ENCODE results near the gene LIMS1. TPM values are rescaled to one million over a fixed set of nuclear protein-coding genes. Genes with fewer than 3 reads are reported as not detected.
"Not testable (repeated sequence)": the region's sequence is repeated elsewhere in the genome, so short reads cannot be mapped to it uniquely, and the experiment has no call there.

LIMS1 gene, protein sequence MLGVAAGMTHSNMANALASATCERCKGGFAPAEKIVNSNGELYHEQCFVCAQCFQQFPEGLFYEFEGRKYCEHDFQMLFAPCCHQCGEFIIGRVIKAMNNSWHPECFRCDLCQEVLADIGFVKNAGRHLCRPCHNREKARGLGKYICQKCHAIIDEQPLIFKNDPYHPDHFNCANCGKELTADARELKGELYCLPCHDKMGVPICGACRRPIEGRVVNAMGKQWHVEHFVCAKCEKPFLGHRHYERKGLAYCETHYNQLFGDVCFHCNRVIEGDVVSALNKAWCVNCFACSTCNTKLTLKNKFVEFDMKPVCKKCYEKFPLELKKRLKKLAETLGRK
- total RNA-seq: 10 to 100 TPM; 46.2 to 52.1 TPM

GRCh38 chr2:108533832-108534583, at the start of gene LIMS1:
LIMS1 (plus strand) TSS chr2:108534470; CDS start chr2:108534563, 93 bp downstream.
- peaks cover 7% of the 10 kb centered on the region for H3K36me3 Mint-ChIP-seq
- peak within 1 kb of the TSS; percentile 97 for H3K4me3 Mint-ChIP-seq
- peak within 1 kb of the TSS; percentile 96 for H3K27ac Mint-ChIP-seq
- DNase-seq (peak; percentile 86), ATAC-seq (ENCODE audit: low read depth) (peak; percentile 87)
- POLR2A ChIA-PET: interaction anchor here (0.6 to 1.3 kb wide), 7 partner anchors 11 to 185 kb away, joined by 3 to 4 read pairs (median 4); partner anchors contain the start of genes GCC2 and RANBP2
- H3K4me1 Mint-ChIP-seq: peaks cover 29% of the 10 kb centered on the region
- H3K27me3 Mint-ChIP-seq: no peaks in the 10 kb centered on the region
- no peaks in the 10 kb centered on the region for H3K9me3 Mint-ChIP-seq

DNA sequence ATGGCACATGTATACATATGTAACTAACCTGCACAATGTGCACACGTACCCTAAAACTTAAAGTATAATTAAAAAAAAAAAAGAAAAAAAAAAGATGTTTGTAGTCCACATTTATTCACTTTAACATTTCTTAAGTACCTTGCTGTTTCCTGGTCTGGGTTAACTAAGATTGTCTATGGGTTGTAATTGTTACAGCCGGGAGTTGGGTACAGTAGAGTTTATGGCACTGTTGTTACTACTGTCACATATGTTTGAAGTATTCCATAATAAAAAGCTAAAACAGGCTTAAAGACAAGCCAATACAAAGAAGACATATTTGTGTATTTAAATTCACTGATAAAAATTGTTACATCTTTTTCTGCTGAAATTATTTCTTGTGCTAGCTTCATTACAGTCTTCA, 49.0 kb upstream of the LIMS1 start:
- POLR2A ChIA-PET: interaction anchor here (0.6 kb wide), 1 partner anchor 50 kb away, joined by 3 read pairs; no protein-coding TSS in a partner anchor
- ATAC-seq (ENCODE audit: low read depth) (no peak), DNase-seq (no peak)
- Mint-ChIP-seq H3K4me1 (no peaks in the 10 kb centered on the region), H3K9me3 (peaks cover 2% of the 10 kb centered on the region), H3K4me3 (no peak overlapping the region), H3K36me3 (peaks cover 31% of the 10 kb centered on the region), H3K27ac (no peak overlapping the region), H3K27me3 (no peaks in the 10 kb centered on the region)

- no peak for ATAC-seq (ENCODE audit: low read depth)
- H3K9me3 Mint-ChIP-seq: no peaks in the 10 kb centered on the region
- POLR2A ChIA-PET: no interaction called here
- no peak overlapping the region for H3K27ac Mint-ChIP-seq
- H3K4me3 Mint-ChIP-seq: no peak overlapping the region
- peaks cover 21% of the 10 kb centered on the region for H3K36me3 Mint-ChIP-seq
- no peak for DNase-seq
- H3K4me1 Mint-ChIP-seq: no peaks in the 10 kb centered on the region
- H3K27me3 Mint-ChIP-seq: no peaks in the 10 kb centered on the region
Observed at GRCh38 chr2:108490506-108491122, 43.7 kb upstream of the LIMS1 start.

DNA sequence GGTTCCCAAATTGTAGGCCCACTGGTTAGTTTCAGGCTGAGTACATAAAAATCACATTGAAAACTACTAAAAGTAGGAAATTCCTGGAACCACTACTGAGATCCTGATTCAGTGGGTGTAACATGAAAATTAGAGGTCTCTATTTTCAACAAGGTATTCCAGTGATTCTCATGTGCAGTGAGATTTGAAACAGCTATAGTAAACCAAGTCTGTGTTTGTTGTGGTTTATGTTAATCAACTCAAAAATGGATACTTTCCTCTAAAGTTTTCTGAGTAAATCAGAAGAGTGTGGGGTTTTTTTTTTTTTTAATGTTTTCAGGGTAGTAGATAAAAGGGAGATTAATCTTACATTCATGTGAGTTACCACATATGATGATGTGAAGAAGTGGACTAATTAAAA, 42.4 kb upstream of the LIMS1 start:
- no peaks in the 10 kb centered on the region for H3K9me3 Mint-ChIP-seq
- H3K27ac Mint-ChIP-seq: no peak overlapping the region
- peaks cover 21% of the 10 kb centered on the region for H3K36me3 Mint-ChIP-seq
- DNase-seq (no peak), ATAC-seq (ENCODE audit: low read depth) (no peak)
- no peak overlapping the region for H3K4me3 Mint-ChIP-seq
- POLR2A ChIA-PET: no interaction called here
- no peaks in the 10 kb centered on the region for H3K27me3 Mint-ChIP-seq
- no peaks in the 10 kb centered on the region for H3K4me1 Mint-ChIP-seq

DNA sequence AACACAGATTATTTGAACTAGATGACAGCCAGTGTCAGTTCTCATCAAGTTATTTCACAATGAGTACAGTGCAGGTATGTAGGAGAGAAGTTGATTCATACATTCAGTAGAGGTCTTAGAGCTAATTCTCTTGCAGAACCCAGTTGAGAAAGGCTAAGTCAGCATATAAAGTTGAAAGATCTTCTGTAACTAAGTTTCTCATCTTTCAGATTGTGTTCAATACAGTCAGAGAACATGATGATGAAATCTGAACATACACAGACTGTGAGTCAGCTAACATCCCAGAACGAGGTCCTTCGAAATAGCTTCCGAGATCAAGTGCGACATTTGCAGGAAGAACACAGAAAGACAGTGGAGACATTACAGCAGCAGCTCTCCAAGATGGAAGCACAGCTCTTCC, 41.9 kb upstream of the LIMS1 start:
- DNase-seq (no peak), ATAC-seq (ENCODE audit: low read depth) (no peak)
- Mint-ChIP-seq H3K27me3 (no peaks in the 10 kb centered on the region), H3K4me3 (no peak overlapping the region), H3K9me3 (no peaks in the 10 kb centered on the region), H3K27ac (no peak overlapping the region), H3K4me1 (no peaks in the 10 kb centered on the region), H3K36me3 (peaks cover 24% of the 10 kb centered on the region)
- POLR2A ChIA-PET: no interaction called here

DNA sequence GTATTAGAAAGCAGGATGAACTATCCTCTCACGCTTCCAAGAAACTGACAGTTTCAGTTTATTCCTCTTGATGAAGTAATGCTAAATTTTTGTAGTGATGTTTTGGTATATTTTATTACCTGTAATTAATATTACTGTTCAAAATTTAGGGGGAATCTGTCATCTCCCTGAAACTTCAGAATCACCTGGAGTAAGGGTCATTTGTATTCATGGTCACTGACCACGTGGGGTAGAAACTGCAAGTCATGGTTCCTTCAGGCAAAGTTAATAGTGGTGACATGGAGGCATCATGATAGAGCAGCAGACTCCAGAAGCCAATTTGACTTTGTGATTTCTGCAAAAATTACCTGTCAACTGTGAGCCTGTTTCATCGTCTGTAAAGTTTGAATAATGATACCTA, 38.1 kb upstream of the LIMS1 start:
- H3K4me3 Mint-ChIP-seq, H3K4me1 Mint-ChIP-seq: not testable (repeated sequence)

DNA sequence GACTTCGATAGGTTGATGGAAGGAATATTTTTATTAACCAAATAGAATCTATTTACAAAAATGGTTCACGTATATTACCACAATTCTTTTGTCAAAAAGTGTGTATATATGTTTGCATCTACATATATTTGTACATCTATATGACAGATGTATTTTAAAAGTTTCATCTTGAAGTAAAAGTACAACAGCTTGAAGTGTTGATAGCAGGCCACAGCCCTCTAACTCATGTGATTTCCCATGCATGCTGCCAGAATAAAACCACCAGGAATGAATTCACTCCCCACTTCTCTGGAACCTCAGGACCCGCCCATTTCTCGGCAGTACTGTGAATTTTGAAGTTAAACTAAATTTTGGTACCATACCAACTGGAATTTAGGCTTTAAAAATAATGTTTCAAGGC, 26.6 kb upstream of the LIMS1 start:
- H3K4me1 Mint-ChIP-seq: not testable (repeated sequence)

More for the DNA sequence above, 38.1 kb upstream of the LIMS1 start:
- POLR2A ChIA-PET; ATAC-seq (ENCODE audit: low read depth); H3K27ac Mint-ChIP-seq; H3K27me3 Mint-ChIP-seq; H3K9me3 Mint-ChIP-seq; DNase-seq: not testable (repeated sequence)
- peaks cover 24% of the 10 kb centered on the region for H3K36me3 Mint-ChIP-seq

GRCh38 chr2:108512431-108512830, 21.8 kb upstream of the LIMS1 start:
- POLR2A ChIA-PET; DNase-seq; H3K9me3 Mint-ChIP-seq; H3K27me3 Mint-ChIP-seq; H3K4me3 Mint-ChIP-seq; ATAC-seq (ENCODE audit: low read depth); H3K4me1 Mint-ChIP-seq; H3K27ac Mint-ChIP-seq: not testable (repeated sequence)
- peaks cover 12% of the 10 kb centered on the region for H3K36me3 Mint-ChIP-seq

More for the DNA sequence above, 26.6 kb upstream of the LIMS1 start:
- DNase-seq; H3K27ac Mint-ChIP-seq; ATAC-seq (ENCODE audit: low read depth); POLR2A ChIA-PET; H3K4me3 Mint-ChIP-seq; H3K9me3 Mint-ChIP-seq; H3K27me3 Mint-ChIP-seq: not testable (repeated sequence)
- H3K36me3 Mint-ChIP-seq: peaks cover 36% of the 10 kb centered on the region

DNA sequence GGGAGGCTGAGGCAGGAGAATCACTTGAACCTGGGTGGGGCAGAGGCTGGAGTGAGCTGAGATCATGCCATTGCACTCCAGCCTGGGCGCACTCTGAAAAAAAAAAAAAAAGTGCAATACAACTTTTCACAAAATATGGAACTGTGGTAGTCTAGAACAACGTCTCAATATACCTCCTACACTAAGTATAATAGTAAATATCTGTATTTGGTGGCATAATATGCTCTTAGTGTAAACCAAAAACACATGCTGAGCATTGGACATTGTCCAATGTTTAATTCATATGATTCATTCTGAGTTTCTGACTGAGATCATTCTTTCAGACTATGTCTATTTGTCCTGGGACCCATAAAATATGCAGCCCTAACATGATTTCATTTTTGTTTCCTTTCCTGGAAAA, 19.8 kb upstream of the LIMS1 start:
- POLR2A ChIA-PET; H3K4me3 Mint-ChIP-seq; H3K27me3 Mint-ChIP-seq; H3K27ac Mint-ChIP-seq; ATAC-seq (ENCODE audit: low read depth); H3K9me3 Mint-ChIP-seq; H3K4me1 Mint-ChIP-seq; DNase-seq: not testable (repeated sequence)
- peaks cover 11% of the 10 kb centered on the region for H3K36me3 Mint-ChIP-seq

GRCh38 chr2:108524688-108525087, 9.6 kb upstream of the LIMS1 start:
- H3K36me3 Mint-ChIP-seq; H3K27ac Mint-ChIP-seq; ATAC-seq (ENCODE audit: low read depth); H3K4me1 Mint-ChIP-seq; DNase-seq; POLR2A ChIA-PET; H3K4me3 Mint-ChIP-seq; H3K9me3 Mint-ChIP-seq; H3K27me3 Mint-ChIP-seq: not testable (repeated sequence)

DNA sequence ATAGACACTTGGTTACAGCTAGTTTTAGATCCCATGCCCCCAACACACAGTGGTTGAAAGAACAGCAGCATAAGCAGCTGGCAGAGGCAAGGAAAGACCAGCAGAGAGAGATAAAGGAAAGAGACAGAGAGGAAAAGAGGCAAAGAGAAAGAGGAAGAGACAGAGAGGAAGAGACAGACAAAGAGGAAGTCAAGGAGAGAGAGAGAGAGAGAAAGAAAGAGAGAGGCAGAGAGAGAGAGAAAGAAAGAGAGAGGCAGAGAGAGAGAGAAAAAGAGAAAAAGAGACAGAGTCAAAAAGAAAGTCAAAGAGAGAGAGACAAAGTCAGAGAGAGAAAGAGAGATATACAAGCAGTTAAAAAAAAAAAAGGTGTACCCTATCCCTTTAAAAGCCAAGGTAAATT, 9.0 kb upstream of the LIMS1 start:
- POLR2A ChIA-PET: not testable (repeated sequence)

GRCh38 chr2:108531674-108532055, 2.6 kb upstream of the LIMS1 start:
- DNase-seq (no peak), ATAC-seq (ENCODE audit: low read depth) (no peak)
- no peak overlapping the region for H3K4me3 Mint-ChIP-seq
- no peaks in the 10 kb centered on the region for H3K27me3 Mint-ChIP-seq
- H3K27ac Mint-ChIP-seq: peak overlapping the region; percentile 89
- peaks cover 3% of the 10 kb centered on the region for H3K36me3 Mint-ChIP-seq
- H3K9me3 Mint-ChIP-seq: no peaks in the 10 kb centered on the region
- POLR2A ChIA-PET: no interaction called here
- H3K4me1 Mint-ChIP-seq: peaks cover 21% of the 10 kb centered on the region

More for the DNA sequence above, 9.0 kb upstream of the LIMS1 start:
- DNase-seq; H3K9me3 Mint-ChIP-seq; H3K27me3 Mint-ChIP-seq; ATAC-seq (ENCODE audit: low read depth); H3K36me3 Mint-ChIP-seq; H3K4me1 Mint-ChIP-seq: not testable (repeated sequence)
- peak overlapping the region; percentile 6 for H3K4me3 Mint-ChIP-seq
- H3K27ac Mint-ChIP-seq: peak overlapping the region; percentile 22

DNA sequence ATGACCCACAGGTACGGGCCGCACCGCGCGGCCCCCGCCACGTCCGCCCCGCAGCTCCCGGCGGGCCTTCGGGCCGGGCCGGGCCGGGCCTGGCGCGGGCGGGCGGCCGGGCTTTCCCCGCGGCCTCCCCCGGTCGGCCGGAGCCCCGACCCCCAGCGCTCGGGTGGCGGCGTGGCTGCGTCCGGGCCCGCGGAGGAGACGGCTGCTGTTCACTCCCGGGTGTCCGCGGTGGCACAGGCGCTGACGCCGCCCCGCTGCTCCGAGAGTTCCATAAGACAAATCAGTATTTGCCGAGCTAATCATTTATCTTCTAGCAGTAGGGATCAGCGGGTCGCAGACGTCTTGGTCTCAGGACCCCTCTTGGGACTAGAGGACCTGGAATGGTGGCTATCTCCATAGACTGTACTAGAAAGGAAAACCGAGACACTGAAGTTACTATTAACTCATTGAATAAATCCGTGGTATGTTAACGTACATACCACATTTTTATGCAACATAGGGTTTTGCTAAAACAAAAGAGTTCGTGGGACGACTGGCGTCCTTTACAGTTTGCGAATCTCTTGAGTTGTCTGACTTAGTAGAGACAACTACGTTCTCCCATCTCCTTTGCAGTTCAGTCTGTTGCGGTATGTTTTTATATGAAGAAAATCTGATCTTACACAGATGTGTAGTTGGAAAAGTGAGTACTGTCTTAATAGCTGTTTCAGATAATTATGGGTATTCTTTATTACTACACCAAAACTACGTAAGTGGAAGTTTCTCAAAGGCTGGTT, 500 bp downstream of the LIMS1 start:
- DNase-seq: no peak
- peak overlapping the region; percentile 85 for H3K27ac Mint-ChIP-seq
- peaks cover 33% of the 10 kb centered on the region for H3K4me1 Mint-ChIP-seq
- H3K27me3 Mint-ChIP-seq: no peaks in the 10 kb centered on the region
- peak; percentile 35 for ATAC-seq (ENCODE audit: low read depth)
- H3K36me3 Mint-ChIP-seq: peaks cover 8% of the 10 kb centered on the region
- no peaks in the 10 kb centered on the region for H3K9me3 Mint-ChIP-seq
- peak overlapping the region; percentile 91 for H3K4me3 Mint-ChIP-seq
- POLR2A ChIA-PET: interaction anchor here (0.8 to 1.3 kb wide), 3 partner anchors 49 to 86 kb away, joined by 3 to 5 read pairs (median 3); partner anchors contain the start of gene GCC2
